Neural progenitor cell (in vitro differentiated cells): Measurements from ENCODE around the gene PLXDC2. TPM values are rescaled to one million over a fixed set of nuclear protein-coding genes. Genes with fewer than 3 reads are reported as not detected.

Experiments used
- DNase-seq: peaks from one replicate; pipeline ENCODE4 v3.0.0-alpha.2; 2016; ENCODE audit warnings: low spot score
- H2AFZ ChIP-seq: fragments of 200-600 bp; sonication (generic); replicated peaks from 2 replicates; pipeline ENCODE4 v1.6.1; 2016; ENCODE audit warnings: antibody characterized with exemption
- H3F3A ChIP-seq: fragments of 200-600 bp; sonication (generic); 2 replicates; pipeline ENCODE4 v1.6.1; 2016; ENCODE audit warnings: antibody characterized with exemption, low read depth
- H3K27ac ChIP-seq: fragments of 200-600 bp; sonication (generic); 2 replicates; pipeline ENCODE4 v1.5.1; 2016; ENCODE audit warnings: mild to moderate bottlenecking
- H3K27me3 ChIP-seq: fragments of 200-600 bp; sonication (generic); 2 replicates; pipeline ENCODE4 v1.6.1; 2016; ENCODE audit warnings: mild to moderate bottlenecking, moderate library complexity
- H3K36me3 ChIP-seq: fragments of 200-600 bp; sonication (generic); 2 replicates; pipeline ENCODE4 v1.5.1; 2016
- H3K4me1 ChIP-seq: fragments of 200-600 bp; sonication (generic); 2 replicates; pipeline ENCODE4 v1.6.1; 2016; ENCODE audit warnings: mixed run types
- H3K4me2 ChIP-seq: fragments of 200-600 bp; sonication (generic); 2 replicates; pipeline ENCODE4 v1.6.1; 2016
- H3K4me3 ChIP-seq: fragments of 200-600 bp; sonication (generic); 2 replicates; pipeline ENCODE4 v1.5.1; 2016
- H3K79me2 ChIP-seq: fragments of 200-600 bp; sonication (generic); 2 replicates; pipeline ENCODE4 v1.6.1; 2016; ENCODE audit warnings: low read depth
- H3K9ac ChIP-seq: fragments of 200-600 bp; sonication (generic); 2 replicates; pipeline ENCODE4 v1.6.1; 2016
- H3K9me3 ChIP-seq: fragments of 200-600 bp; sonication (generic); 2 replicates; pipeline ENCODE4 v1.5.1; 2016; ENCODE audit warnings: low read depth
- H4K20me1 ChIP-seq: fragments of 200-600 bp; sonication (generic); 2 replicates; pipeline ENCODE4 v1.6.1; 2016; ENCODE audit warnings: low read depth
- H3K27ac Mint-ChIP-seq: 3 replicates; pipeline ENCODE4 v1.8.0; 2021; ENCODE audit warnings: mixed read lengths
- H3K27me3 Mint-ChIP-seq: 2 replicates; pipeline ENCODE4 v1.8.0; 2022; ENCODE audit warnings: low read depth, mild to moderate bottlenecking, inconsistent platforms, moderate library complexity, mixed read lengths; ENCODE audit not compliant: insufficient read depth
- H3K36me3 Mint-ChIP-seq: 3 replicates; pipeline ENCODE4 v1.8.0; 2021; ENCODE audit warnings: mixed read lengths
- H3K4me1 Mint-ChIP-seq: 3 replicates; pipeline ENCODE4 v1.8.0; 2021; ENCODE audit warnings: mixed read lengths
- H3K4me3 Mint-ChIP-seq: 3 replicates; pipeline ENCODE4 v1.8.0; 2021; ENCODE audit warnings: mild to moderate bottlenecking, moderate library complexity, mixed read lengths
- H3K9me3 Mint-ChIP-seq: 3 replicates; pipeline ENCODE4 v1.8.0; 2020; ENCODE audit warnings: mixed read lengths
- CTCF ChIP-seq: fragments of 200-600 bp; sonication (generic); IDR thresholded peaks from 2 replicates; pipeline ENCODE4 v1.5.1; 2017; ENCODE audit warnings: antibody characterized with exemption, mild to moderate bottlenecking
- EZH2 ChIP-seq: fragments of 200-600 bp; sonication (generic); IDR thresholded peaks from 2 replicates; pipeline ENCODE4 v1.6.1; 2017; ENCODE audit warnings: antibody characterized with exemption, mild to moderate bottlenecking, moderate library complexity
- EZH2phosphoT487 ChIP-seq: fragments of 200-600 bp; sonication (generic); IDR thresholded peaks from 2 replicates; pipeline ENCODE4 v1.6.1; 2017; ENCODE audit warnings: antibody characterized with exemption
- total RNA-seq: library from RNA; depleted of rRNA; stranded (reverse); fragments of >200 nt; gene quantifications from 2 replicates; pipeline ENCODE4 v1.2.3, GENCODE V29; 2015; ENCODE audit warnings: low replicate concordance

The PLXDC2 gene
- total RNA-seq, 1 donor from 2014 or later = 44.2 TPM

DNA sequence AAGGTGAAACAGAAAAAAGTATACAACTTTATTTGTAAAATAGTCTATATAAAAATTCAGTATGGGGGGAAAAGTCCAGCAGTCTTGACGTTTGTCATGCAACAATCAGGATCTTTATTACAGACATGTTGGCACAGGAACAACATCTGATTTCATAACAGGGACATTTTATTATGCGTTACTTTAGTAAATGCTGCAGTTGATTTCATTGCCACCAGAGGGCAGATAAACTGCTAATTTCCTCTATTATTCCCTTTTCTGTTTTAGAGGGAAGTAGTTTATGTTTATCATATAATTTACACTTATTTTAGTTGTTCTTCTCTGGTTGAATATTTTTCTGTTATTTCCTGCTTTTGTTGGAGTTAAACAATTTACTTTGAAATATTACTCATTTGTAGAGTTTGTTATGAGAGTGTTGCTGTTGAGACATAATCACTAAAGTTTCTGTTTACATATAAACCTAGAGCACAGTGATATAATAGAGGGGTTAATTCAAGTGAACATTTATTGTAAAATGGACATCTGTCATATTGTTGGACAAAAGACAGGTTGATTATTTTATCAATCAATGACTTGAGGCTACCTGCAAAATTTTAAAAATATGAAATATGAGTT is 3.3 kb downstream of the PLXDC2 start:
- Histone ChIP-seq H3F3A (peaks cover 40% of the 10 kb centered on the region), H3K27ac (no peak overlapping the region), H3K9ac (no peak overlapping the region), H3K9me3 (no peaks in the 10 kb centered on the region), H3K36me3 (no peaks in the 10 kb centered on the region), H3K4me1 (peaks cover 8% of the 10 kb centered on the region), H4K20me1 (peaks cover 7% of the 10 kb centered on the region), H3K79me2 (peaks cover 80% of the 10 kb centered on the region), H2AFZ (no peak overlapping the region), H3K4me3 (peak overlapping the region; percentile 76), H3K27me3 (no peaks in the 10 kb centered on the region), H3K4me2 (peak overlapping the region; percentile 94)
- Mint-ChIP-seq H3K4me3 (peak overlapping the region; percentile 92), H3K9me3 (peaks cover 10% of the 10 kb centered on the region), H3K27me3 (peaks cover 10% of the 10 kb centered on the region), H3K36me3 (peaks cover 14% of the 10 kb centered on the region), H3K4me1 (peaks cover 29% of the 10 kb centered on the region), H3K27ac (no peak overlapping the region)
- peak; percentile 85 for TF ChIP-seq CTCF
- TF ChIP-seq EZH2phosphoT487 = no peak
- peak; percentile 38 for DNase-seq

DNA sequence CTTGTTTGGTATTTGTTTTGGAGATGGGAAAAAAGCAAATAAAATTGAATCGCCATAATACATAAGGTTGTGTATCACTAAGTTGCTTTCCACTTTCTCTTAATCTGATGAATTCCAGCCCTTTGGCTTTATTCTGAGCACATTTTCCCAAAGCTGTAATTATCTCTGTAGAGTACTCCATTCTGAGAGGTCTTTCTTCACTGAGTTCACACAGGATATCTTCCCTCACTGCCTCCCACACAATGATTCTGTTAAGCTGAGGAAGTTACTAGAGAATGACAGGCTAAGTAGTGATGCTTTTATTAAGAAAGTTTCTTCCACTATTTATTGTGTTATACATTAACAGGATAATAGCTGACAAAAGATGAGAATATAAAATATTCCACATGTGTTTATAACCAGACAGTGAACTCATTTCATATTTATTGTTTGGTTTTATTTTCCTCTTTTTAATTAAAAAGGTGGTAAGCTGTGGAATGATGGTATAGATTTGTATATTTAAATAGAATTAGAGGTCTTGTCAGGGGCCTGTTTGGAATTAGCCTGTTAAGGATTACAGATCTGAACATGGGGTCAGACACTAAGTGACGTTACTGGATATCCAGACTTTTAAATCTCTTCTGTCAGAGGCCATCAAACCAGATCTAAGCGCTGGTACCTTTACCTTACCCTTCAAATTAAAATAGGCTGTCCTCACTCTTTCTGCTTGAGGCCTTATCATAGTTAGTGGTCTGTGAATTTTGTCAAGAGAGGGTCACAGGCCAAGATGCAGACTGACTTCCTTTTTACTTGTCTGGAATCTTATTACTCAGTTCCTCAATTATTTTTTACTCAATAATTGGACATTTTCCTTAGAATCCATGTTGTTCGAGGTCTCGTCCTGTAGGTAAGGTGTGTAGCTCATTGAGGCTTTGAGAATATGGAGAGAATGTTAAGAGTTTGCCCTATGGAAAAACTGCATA is 8.4 kb downstream of the PLXDC2 start:
- H3K27ac ChIP-seq = peak overlapping the region; percentile 69
- TF ChIP-seq CTCF (no peak), EZH2phosphoT487 (no peak), EZH2 (no peak)

DNA sequence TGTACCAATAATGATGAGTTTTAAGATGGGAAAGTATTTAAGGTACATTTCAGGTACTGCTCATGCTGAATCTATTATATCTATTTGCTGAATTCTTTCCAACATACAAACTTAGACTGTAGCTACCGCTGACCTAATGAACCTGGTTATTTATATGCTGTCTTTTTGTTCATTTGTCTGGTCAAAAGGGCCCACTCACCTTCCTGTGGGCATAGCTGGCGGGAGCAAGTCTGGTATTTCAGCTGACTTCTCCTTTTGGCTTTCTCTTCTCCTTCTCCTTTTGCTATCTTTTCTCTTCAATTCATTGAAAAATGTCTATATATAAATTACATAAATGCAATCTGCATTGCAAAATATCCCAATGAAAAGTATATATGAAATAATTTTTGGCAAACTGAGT is 9.5 kb downstream of the PLXDC2 start:
- Histone ChIP-seq H3K79me2 (peaks cover 95% of the 10 kb centered on the region), H3K27me3 (no peaks in the 10 kb centered on the region), H3K36me3 (peaks cover 6% of the 10 kb centered on the region), H3K9me3 (no peaks in the 10 kb centered on the region), H3K4me3 (no peak overlapping the region), H3K9ac (no peak overlapping the region), H3F3A (peaks cover 34% of the 10 kb centered on the region), H4K20me1 (peaks cover 24% of the 10 kb centered on the region), H3K4me2 (peak overlapping the region; percentile 20), H2AFZ (no peak overlapping the region), H3K4me1 (peaks cover 63% of the 10 kb centered on the region), H3K27ac (no peak overlapping the region)
- Mint-ChIP-seq H3K27ac (no peak overlapping the region), H3K27me3 (peaks cover 2% of the 10 kb centered on the region), H3K36me3 (peaks cover 18% of the 10 kb centered on the region), H3K4me3 (no peak overlapping the region), H3K4me1 (peaks cover 37% of the 10 kb centered on the region), H3K9me3 (peaks cover 8% of the 10 kb centered on the region)
- TF ChIP-seq CTCF = no peak
- TF ChIP-seq EZH2phosphoT487 = no peak
- TF ChIP-seq EZH2 = no peak
- DNase-seq = no peak

More for the DNA sequence above, 8.4 kb downstream of the PLXDC2 start:
- H3F3A ChIP-seq = peaks cover 31% of the 10 kb centered on the region
- H3K27me3 ChIP-seq = no peaks in the 10 kb centered on the region
- no peak overlapping the region for H3K4me3 ChIP-seq
- H3K9me3 Mint-ChIP-seq = peaks cover 9% of the 10 kb centered on the region
- H3K36me3 Mint-ChIP-seq = peaks cover 17% of the 10 kb centered on the region
- peaks cover 22% of the 10 kb centered on the region for H4K20me1 ChIP-seq
- peaks cover 55% of the 10 kb centered on the region for H3K4me1 ChIP-seq
- H3K79me2 ChIP-seq = peaks cover 95% of the 10 kb centered on the region
- H3K36me3 ChIP-seq = no peaks in the 10 kb centered on the region
- no peaks in the 10 kb centered on the region for H3K9me3 ChIP-seq
- H3K27me3 Mint-ChIP-seq = peaks cover 2% of the 10 kb centered on the region
- H3K4me3 Mint-ChIP-seq = no peak overlapping the region
- peak overlapping the region; percentile 26 for H3K4me2 ChIP-seq
- H3K4me1 Mint-ChIP-seq = peaks cover 36% of the 10 kb centered on the region
- no peak overlapping the region for H3K27ac Mint-ChIP-seq
- peak; percentile 9 for DNase-seq
- H2AFZ ChIP-seq = no peak overlapping the region
- H3K9ac ChIP-seq = no peak overlapping the region
